GM12891 (cell line): ENCODE results near the gene PRPF6.

Experiments used
- POLR2A ChIP-seq: IDR thresholded peaks from 2 replicates; pipeline ENCODE4 v1.6.1; 2011; ENCODE audit warnings: low read depth, low read length, control low read depth
- POLR2AphosphoS5 ChIP-seq: IDR thresholded peaks from 2 replicates; pipeline ENCODE4 v1.6.1; 2011; ENCODE audit warnings: low read depth, low read length, control low read depth
- POU2F2 ChIP-seq: IDR thresholded peaks from 2 replicates; pipeline ENCODE4 v1.6.1; 2011; ENCODE audit warnings: low read depth, mild to moderate bottlenecking, control low read depth, low read length, moderate library complexity
- TAF1 ChIP-seq: IDR thresholded peaks from 2 replicates; pipeline ENCODE4 v1.6.1; 2011; ENCODE audit warnings: low read depth, low read length, control low read depth

- no peak for TF ChIP-seq POLR2A
- TF ChIP-seq TAF1, result no peak
- no peak for TF ChIP-seq POLR2AphosphoS5
- TF ChIP-seq POU2F2, result no peak
Observed at GRCh38 chr20:63979229-63979556, 1.7 kb upstream of the PRPF6 start.
